IMR-90 (cell line): Measurements from ENCODE around the gene FUCA2. TPM values are rescaled to one million over a fixed set of nuclear protein-coding genes. Genes with fewer than 3 reads are reported as not detected.

Experiments
- SMC3 ChIP-seq: fragments of 150-350 bp; IDR thresholded peaks from 2 replicates; pipeline ENCODE4 v1.6.1; 2016; ENCODE audit warnings: low read depth, mild to moderate bottlenecking, antibody characterized with exemption, low read length, moderate library complexity
- polyA plus RNA-seq, 3 experiments: library from polyadenylated mRNA; depleted of rRNA; stranded (reverse); fragments of >200 nt; gene quantifications; 2 replicates each; pipeline ENCODE4 v1.2.3, GENCODE V29; 2012; ENCODE audit warnings: low replicate concordance in 1 of 3
- total RNA-seq: library from RNA; depleted of rRNA; stranded (reverse); fragments of >200 nt; gene quantifications from 2 replicates; pipeline ENCODE4 v1.2.3, GENCODE V29; 2012
- TF ChIP-seq, protein P1 (sequence below): conservative IDR thresholded peaks from 2 replicates; pipeline ENCODE4 v1.5.1; 2012; ENCODE audit warnings: mild to moderate bottlenecking, low read depth, low read length, improper control_type of control experiment

The FUCA2 gene
- total and polyA plus RNA-seq, 2 of the 4 experiments (the other 2 are of a cell fraction) = 44.1 to 47.4 TPM

GRCh38 chr6:143450453-143451371, 60.8 kb downstream of the FUCA2 start, which contains the start of the genes ADAT2 and PEX3 (continued):
- TF ChIP-seq, protein P1, sequence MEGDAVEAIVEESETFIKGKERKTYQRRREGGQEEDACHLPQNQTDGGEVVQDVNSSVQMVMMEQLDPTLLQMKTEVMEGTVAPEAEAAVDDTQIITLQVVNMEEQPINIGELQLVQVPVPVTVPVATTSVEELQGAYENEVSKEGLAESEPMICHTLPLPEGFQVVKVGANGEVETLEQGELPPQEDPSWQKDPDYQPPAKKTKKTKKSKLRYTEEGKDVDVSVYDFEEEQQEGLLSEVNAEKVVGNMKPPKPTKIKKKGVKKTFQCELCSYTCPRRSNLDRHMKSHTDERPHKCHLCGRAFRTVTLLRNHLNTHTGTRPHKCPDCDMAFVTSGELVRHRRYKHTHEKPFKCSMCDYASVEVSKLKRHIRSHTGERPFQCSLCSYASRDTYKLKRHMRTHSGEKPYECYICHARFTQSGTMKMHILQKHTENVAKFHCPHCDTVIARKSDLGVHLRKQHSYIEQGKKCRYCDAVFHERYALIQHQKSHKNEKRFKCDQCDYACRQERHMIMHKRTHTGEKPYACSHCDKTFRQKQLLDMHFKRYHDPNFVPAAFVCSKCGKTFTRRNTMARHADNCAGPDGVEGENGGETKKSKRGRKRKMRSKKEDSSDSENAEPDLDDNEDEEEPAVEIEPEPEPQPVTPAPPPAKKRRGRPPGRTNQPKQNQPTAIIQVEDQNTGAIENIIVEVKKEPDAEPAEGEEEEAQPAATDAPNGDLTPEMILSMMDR = no peak
- peak; percentile 25; the same call in 1 of the 2 replicates for TF ChIP-seq SMC3
